HG03139 (cell line): ENCODE measurements around the gene CYP2S1.
"Not testable (repeated sequence)": the region's sequence is repeated elsewhere in the genome, so short reads cannot be mapped to it uniquely, and the experiment has no call there.

ENCODE experiments used
- ATAC-seq: cut with Tn5 transposase; IDR thresholded peaks from one replicate; pipeline ENCODE4 v1.9.1; 2021; ENCODE audit not compliant: unreplicated experiment

Gene CYP2S1, protein sequence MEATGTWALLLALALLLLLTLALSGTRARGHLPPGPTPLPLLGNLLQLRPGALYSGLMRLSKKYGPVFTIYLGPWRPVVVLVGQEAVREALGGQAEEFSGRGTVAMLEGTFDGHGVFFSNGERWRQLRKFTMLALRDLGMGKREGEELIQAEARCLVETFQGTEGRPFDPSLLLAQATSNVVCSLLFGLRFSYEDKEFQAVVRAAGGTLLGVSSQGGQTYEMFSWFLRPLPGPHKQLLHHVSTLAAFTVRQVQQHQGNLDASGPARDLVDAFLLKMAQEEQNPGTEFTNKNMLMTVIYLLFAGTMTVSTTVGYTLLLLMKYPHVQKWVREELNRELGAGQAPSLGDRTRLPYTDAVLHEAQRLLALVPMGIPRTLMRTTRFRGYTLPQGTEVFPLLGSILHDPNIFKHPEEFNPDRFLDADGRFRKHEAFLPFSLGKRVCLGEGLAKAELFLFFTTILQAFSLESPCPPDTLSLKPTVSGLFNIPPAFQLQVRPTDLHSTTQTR

DNA sequence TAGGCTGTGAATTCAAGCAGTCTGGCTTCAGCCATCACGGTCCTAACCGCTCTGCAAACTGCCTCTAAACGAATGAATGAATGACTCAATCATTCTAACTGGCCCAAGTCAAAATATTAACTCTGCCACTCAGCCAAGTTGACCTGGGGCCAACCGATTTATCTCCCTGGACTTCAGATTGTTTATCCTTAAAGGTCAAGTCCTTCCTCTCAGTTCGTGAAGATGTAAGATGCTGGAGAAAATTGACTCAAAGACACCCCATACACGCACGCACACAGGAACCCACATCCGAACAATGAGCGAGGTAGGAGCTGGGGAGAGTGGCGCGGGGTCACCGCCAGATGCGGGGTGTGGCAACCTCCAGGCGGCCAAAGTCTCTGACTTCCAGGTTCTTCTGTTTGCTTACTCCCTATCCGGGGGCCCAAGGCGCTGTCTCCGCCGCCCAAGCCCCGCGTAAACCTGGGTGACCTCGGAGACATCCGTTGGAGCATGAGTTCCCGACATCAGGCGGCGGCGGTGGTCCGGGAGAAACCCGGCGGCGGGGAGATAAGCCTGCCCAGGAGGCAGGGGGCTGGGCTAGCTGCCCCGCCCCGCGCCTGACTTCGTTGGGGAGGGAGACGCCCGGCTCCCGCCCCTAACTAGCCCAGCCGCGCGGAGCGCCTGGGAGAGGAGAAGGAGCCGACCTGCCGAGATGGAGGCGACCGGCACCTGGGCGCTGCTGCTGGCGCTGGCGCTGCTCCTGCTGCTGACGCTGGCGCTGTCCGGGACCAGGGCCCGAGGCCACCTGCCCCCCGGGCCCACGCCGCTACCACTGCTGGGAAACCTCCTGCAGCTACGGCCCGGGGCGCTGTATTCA lies at the start of gene CYP2S1:
TSS of gene CYP2S1 (plus strand) at position 646 of the 856 bp plus-strand sequence. CDS start at position 692, 46 bp downstream.
- ATAC-seq: no peak

DNA sequence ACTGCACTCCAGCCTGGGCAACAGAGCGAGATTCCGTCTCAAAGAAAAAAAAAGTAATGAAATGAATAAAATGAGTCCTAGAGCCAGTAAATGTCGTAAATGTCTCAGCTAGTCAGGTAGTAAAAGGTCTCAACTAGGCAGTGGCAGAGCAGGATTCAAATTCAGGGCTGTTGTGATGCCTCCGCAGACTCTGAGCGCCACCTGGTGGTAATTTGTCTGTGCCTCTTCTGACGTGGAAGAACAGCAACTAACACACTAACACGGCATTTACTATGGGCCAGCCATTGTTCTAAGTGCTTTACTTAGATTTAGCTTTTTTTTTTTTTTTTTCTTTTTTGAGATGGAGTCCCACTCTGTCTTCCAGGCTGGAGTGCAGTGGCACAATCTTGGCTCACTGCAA lies 48.6 kb upstream of the CYP2S1 start:
- ATAC-seq: no peak

DNA sequence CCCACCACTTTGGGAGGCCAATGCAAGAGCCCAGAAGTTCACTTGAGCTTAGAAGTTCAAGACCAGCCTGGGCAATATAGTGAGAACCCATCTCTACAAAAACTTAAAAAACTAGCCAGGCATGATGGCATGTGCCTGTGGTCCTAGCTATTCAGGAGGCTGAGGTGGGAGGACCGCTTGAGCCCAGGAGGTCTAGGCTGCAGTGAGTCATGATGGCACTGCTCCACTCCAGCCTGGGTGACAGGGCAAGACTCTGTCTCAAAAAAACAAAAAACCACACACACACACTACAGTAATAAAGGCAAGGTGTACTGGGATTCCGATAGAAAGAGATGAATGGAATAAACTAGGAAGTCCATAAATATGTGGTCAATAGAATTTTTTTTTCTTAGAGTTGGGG lies 43.2 kb upstream of the CYP2S1 start:
- no peak for ATAC-seq

DNA sequence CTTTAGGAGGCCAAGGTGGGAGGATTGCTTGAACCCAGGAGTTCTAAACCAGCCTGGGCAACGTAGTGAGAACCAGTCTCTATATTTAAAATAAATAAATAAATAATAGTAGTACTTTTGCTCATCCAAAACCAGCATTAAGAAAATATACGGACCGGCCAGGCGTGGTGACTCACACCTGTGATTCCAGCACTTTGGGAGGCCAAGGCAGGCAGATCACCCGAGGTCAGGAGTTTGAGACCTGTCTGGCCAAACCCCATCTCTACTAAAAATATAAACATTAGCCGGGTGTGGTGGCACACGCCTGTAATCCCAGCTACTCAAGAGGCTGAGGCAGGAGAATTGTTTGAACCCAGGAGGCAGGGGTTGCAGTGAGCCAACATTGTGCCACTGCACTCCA lies 42.0 kb upstream of the CYP2S1 start:
- ATAC-seq: not testable (repeated sequence)

DNA sequence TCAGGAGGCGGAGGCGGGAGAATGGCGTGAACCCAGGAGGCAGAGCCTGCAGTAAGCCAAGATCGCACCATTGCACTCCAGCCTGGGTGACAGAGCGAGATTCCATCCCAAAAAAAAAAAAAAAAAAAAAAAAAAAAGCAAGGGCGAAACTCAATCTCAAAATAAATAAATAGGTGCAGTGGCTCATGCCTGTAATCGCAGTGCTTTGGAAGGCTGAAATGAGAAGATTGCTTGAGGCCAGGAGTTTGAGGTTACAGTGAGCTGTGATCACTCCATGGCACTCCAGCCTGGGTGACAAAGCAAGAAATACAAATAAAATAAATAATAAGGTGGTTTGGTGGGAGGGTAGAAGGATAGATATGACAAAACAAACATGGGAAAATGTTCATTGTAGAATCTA lies 39.0 kb upstream of the CYP2S1 start:
- ATAC-seq: no peak

DNA sequence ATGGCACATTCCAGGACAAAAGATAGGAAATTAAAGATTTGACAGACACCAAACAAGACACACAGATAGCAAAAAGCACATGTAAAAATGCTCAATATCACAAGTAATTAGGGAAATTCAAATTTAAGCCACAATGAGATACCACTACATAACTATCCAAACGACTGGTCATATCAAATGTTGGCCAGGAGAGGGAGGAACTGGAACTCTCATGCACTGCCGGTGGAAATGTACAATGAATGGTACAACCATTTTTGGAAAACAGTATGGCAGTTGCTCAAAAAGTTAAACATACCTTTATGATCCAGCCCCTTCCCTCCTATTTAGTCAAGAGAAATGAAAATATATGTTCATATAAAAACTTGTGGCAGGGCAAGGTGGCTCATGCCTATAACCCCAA lies 36.8 kb upstream of the CYP2S1 start:
- ATAC-seq: no peak

DNA sequence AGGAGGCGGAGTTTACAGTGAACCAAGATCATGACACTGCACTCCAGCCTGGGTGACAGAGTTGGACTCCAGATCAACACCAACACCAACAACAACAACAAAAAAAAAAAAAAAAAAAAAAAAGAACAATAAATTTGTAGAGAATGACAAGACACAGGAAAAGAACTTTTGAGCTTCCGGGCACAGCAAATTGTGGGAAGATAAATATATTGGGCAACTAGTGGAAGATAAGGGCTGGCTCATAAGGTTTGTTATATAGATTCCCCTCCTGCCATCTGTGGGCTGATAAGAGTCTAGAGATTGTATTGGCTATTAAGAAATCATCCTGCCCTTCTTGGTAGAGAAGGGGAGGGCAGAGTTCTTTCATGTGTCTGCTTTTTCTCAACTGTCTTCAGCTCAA lies 33.1 kb upstream of the CYP2S1 start:
- no peak for ATAC-seq

DNA sequence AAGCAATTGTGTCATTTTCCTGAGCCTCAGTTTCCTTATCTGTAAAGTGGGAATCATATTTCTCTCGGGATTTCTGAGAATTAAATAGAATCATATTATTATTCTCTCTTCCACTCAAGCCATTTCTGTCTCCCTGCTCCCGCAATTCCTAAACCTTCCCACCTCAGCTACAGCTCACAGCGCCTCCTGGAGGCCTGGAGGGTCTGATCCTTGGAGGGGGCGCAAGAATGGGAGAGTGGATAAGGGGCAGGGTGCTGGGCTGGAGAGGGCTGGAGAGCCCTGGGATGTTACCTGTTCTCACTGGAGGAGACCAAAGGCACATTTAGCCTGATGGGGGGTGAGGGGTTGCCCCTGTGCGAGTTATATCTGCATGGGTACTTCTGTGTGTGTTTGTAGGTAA lies 31.1 kb upstream of the CYP2S1 start:
- no peak for ATAC-seq

DNA sequence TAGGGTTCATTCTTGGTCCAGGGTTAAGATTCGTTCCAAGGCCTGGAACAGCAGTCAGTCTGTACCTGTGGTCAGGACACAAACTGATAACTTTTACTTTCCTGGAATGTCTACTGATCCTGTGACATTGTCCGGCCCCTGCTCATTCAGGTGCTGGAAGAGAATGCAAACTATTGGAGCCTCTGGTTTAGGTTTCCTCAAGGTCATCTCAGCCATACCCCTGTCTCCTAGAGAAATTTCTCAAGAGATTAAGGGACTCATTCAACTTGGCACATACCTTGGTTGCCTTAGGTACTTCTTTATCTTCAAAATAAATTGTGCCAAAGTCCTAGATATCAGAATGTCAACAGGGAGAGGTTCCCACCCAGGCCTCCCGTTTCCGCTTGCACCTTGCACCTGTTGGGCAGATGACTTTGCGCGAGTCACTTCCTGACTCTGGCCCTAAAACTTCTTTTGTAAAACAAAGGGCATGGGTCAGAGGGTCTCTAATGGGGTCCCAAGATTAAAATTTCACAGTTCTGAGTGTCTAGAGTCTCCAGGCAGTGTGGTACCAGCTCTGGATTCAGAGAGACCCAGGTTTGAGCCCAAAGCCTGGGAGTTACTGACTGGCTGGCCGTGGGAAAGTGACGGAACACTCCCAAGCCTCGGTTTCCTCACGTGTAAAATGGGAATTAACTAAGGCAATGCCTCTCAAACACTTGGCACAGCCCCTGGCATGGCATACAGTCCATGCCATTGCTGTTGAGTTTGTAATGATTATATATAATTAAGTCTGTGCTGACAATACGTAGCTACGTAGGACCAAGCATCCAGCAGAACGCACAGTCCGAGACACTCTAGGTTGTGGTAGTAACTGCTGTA lies 25.8 kb upstream of the CYP2S1 start:
- no peak for ATAC-seq

DNA sequence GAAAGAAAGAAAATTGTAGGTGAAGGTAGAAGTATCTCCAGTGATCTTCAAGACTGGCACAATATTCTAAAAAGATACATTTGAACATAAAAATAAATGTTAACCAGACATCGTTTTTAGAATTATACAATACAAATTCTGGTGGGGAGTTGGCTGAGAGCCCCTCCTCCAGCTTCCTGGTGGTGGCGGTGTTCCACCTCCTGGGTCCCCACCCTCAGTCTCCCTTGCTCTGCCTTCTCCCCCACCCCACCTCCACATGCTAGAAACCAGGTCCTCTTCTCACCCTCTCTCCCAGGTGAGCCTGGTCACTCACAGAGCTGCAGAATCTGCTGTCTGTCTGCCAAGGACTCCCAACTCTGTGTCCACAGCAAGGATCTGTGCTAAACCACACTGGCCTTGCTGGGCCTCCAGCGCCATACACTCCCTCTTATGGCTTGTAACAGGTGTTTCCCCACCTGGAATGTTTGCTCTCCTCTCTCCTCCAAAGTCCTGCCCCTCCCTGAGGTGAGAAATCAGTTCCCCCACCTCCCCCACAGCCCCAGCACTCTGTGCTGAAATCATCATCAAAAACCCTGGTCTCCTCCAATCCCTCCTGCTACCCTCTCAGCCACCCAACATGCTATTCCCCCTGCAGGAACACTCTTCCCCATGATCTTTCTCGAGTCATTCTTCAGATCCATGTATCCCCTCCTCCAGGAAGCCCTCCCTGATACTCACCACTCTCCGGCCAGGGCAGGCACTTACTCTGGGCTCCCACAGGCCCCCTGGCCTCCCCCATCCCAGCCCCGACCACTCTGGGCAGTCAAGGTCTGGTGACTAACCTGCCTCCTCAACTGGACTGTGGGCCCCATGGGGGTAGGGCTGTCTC lies 20.5 kb upstream of the CYP2S1 start:
- no peak for ATAC-seq

DNA sequence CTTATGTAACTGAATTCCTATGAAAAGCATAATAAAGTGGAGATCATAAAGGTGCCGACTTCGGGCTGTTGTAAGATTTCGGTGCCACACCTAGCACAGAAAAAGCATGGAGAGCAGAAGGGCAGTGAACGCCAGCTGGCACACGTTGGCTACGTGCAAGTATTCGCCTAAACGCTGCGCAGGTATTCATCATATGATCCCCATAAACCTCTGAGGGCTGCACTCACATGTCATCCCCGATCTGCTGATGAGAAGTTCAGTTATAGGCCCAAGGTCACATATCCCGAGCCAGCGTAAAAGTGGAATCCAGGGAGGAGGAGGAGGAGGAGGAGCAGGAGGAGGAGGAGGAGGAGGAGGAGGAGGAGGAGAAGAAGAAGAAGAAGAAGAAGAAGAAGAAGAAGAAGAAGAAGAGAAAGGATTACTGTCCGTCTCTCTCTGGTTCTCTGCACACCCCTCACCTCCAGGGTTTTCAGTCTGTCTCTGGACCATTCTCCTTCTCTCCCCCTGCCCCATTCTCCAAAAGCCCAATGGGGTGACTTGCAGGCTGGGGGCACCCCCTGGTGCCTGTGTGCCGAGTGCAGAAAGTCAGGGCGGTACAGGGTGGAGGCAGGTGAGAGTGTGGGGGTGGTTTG lies 18.6 kb upstream of the CYP2S1 start:
- ATAC-seq: no peak

DNA sequence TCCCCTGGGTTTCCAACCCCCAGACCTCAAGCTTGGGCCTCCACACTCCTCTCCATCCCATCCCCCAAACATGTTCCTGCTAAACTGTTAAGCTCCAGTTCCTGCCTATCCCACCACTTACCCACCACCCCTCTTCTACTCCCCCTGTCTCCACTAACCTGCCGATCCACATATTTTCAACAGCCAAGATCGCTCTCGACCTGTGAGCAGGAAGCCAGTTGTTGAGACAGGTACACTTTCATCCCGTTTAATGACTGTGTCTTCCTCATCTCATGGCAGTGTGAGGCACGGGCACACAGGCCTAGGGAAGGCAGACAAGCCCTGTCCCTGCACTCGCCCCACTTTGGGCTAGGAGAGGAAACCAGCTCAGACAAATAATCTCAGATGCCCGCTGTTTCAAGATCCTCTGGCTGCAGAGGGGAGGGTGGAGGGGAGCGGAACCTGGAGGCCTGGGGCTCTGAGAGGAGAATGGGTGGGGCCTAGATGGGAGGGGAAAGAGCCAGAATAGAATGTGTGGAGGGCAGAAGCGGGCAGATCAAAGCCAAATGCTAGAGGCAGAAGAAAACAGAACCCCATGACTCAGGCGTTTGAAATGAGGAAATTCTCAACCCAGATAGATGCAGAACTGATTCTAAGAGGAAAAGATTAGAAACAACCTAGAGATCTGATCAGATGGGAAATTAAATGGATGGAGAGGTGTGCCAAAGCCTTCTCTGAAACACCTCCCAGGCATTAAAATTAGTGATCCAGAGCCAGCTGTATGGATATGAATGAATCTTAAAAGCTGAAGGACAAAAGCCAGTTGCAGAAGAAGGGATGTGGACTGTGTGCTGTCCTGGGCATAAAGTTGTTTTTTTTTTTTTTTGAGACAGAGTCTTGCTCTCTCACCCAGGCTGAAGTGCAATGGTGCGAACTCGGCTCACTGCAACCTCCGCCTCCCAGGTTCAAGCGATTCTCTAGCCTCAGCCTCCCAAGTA lies 16.9 kb upstream of the CYP2S1 start:
- no peak for ATAC-seq

DNA sequence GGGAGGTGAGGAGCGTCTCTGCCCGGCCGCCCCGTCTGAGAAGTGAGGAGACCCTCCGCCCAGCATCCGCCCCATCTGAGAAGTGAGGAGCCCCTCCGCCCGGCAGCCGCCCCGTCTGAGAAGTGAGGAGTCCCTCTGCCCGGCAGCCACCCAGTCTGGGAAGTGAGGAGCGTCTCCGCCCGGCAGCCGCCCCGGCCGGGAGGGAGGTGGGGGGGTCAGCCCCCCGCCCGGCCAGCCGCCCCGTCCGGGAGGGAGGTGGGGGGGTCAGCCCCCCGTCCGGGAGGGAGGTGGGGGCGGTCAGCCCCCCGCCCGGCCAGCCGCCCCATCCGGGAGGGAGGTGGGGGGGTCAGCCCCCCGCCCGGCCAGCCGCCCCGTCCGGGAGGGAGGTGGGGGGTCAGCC lies 12.8 kb upstream of the CYP2S1 start:
- not testable (repeated sequence) for ATAC-seq

DNA sequence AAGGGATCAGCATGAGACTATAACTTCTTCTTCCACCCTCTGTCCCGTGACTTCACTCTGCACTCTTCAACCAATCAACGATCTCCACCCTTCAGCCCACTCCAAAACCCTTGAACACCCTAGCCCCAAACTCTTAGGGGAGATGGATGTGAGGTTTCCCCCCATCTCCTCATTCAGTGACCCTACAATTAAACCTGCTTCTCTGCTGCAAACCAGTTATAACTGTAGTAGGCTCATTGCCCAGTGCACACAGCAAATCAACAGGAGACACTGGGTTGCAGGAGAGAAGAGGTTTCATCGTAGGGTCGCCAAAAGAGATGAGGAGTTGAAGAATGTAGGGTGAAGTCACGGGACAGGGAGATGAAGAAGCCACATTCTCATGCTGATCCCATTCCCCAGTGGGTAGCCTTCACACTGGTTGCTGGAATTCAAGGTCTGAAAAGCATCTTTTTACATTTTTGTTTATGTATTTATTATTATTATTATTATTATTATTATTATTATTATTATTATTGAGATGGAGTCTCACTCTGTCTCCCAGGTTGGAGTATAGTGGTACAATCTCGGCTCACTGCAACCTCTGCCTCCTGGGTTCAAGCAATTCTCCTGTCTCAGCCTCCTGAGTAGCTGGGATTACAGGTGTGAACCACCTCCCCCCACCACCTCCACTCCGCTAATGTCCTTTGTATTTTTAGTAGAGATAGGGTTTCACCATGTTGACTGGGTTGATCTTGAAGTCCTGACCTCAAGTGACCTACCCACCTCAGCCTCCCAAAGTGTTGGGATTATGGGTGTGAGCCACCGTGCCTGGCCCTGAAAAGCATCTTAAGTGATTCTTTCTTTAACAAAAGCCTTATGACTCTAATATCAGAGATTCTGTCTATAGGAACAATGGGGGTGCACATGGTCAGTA lies 5.8 kb upstream of the CYP2S1 start:
- no peak for ATAC-seq

DNA sequence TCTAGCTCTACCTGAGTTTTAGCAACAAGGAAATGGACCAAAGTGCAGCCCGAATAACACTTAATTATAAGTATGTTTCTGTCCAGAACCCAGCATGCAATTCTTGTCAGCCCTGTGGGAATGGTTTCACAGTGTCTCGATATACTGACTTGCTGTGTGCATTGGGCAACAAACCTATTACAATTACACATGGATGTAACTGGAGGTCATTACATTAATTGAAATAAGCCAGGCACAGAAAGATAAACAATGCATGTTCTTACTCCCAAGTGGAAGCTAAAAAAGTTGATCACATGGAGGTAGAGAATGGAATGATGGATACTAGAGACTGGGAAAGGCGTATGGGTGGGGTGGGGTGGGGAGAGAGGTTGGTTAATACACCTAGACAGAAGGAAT lies 5.1 kb upstream of the CYP2S1 start:
- no peak for ATAC-seq

DNA sequence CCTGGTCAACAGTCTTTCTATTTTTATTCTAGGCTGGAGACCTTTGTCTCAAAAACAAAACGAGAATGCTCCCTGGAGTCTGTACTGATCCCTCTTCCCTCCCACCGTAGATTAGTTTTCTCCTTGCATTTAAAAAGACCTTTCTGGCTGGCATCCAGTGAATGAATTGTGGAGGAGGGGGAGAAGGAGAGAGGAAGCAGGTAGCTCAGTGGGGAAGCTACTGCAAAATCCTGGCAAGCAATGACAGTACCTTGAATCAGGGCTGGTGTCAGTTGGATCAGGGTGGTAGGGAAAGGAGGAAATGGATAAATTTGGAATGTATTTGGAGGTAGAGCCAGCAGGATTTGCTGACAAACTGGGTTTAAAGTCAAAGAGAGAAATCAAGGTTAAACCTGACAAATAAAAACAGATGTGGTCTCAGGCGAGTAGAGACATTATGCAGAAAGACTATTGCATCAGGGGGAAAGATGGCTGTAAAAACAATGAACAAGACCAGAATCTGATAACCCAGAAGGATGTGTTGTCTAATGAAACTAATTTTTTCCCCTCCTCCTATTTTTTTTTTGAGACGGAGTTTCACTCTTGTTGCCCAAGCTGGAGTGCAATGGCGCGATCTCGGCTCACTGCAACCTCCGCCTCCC lies 3.5 kb upstream of the CYP2S1 start:
- no peak for ATAC-seq
